Lung (tissue), 12 donors: ENCODE data around the gene LYPD6B. TPM values are rescaled to one million over a fixed set of nuclear protein-coding genes. Genes with fewer than 3 reads are reported as not detected.

Experiments used
- ATAC-seq: fragments of 200-7000 bp; cut with Tn5 transposase; one replicate; pipeline ENCODE4 v1.9.1; 2020; ENCODE audit warnings: moderate number of reproducible peaks; ENCODE audit not compliant: insufficient read depth, low FRiP score
- DNase-seq, 3 donors: peaks; one replicate each; pipeline ENCODE4 v3.0.0-alpha.2; 2013 to 2017
- H3K27ac ChIP-seq, 2 donors: one replicate each; pipeline ENCODE4 v1.5.1; 2013; ENCODE audit warnings: mild to moderate bottlenecking in 2 of 2, moderate library complexity in 2 of 2, control low read depth in 1 of 2, inconsistent platforms in 1 of 2, low read depth in 1 of 2, low read length in 1 of 2
- H3K27me3 ChIP-seq, 3 donors: one replicate each; pipeline ENCODE4 v1.5.1; 2013; ENCODE audit warnings: low read length in 2 of 3; ENCODE audit not compliant: control insufficient read depth in 3 of 3, insufficient read depth in 3 of 3
- H3K36me3 ChIP-seq, 4 donors: one replicate each; pipeline ENCODE4 v1.5.1; 2013; ENCODE audit warnings: low read length in 4 of 4, mild to moderate bottlenecking in 1 of 4, moderate library complexity in 1 of 4; ENCODE audit not compliant: control insufficient read depth in 4 of 4, insufficient read depth in 4 of 4
- H3K4me1 ChIP-seq, 5 donors: one replicate each; pipeline ENCODE4 v1.5.1; 2013; ENCODE audit warnings: low read length in 5 of 5, mild to moderate bottlenecking in 2 of 5, moderate library complexity in 1 of 5; ENCODE audit not compliant: control insufficient read depth in 5 of 5, insufficient read depth in 5 of 5
- H3K4me3 ChIP-seq: one replicate; pipeline ENCODE4 v1.5.1; 2013; ENCODE audit warnings: mild to moderate bottlenecking, control low read depth, moderate library complexity
- H3K9ac ChIP-seq, 2 donors: one replicate each; pipeline ENCODE4 v1.5.1; 2013; ENCODE audit warnings: low read length in 2 of 2, control low read depth in 1 of 2; ENCODE audit not compliant: insufficient read depth in 1 of 2
- H3K9me3 ChIP-seq, 4 donors: one replicate each; pipeline ENCODE4 v1.5.1; 2013; ENCODE audit warnings: low read length in 3 of 4, mild to moderate bottlenecking in 1 of 4, moderate library complexity in 1 of 4; ENCODE audit not compliant: control insufficient read depth in 4 of 4, insufficient read depth in 3 of 4
- CTCF ChIP-seq: IDR thresholded peaks from 2 replicates; pipeline ENCODE4 v1.5.1; 2012; ENCODE audit warnings: mild to moderate bottlenecking; ENCODE audit errors: control extremely low read depth, extremely low read depth
- WGBS, 2 donors: extraction: QIAGEN DNeasy Blood & Tissue Kit; methylation state at CpG; one replicate each; pipeline ENCODE4 v1.1.7; 2013; 5-methylcytosine and 5-hydroxymethylcytosine counted together
- polyA plus RNA-seq, 2 donors: library from polyadenylated mRNA; stranded (reverse); fragments of 200-250 nt; gene quantifications; one replicate each; pipeline ENCODE4 v1.2.1, GENCODE V29; 2013
- total RNA-seq, 2 donors: library from RNA; depleted of rRNA in 1 of 2; stranded (reverse); fragments of >200 nt in 1 of 2; gene quantifications; one replicate each; pipeline ENCODE4 v1.2.1, GENCODE V29; 2014 to 2021
- donor health status: control.
- donor health status: control.
- donor health status: Bipolar disorder and iron deficiency.
- donor health status: healthy.
- donor health status: DM: yes; HTN: yes; CAD: no.

LYPD6B gene
- total and polyA plus RNA-seq, 4 donors: 2.5 to 12.4 (median 3.4) TPM

DNA sequence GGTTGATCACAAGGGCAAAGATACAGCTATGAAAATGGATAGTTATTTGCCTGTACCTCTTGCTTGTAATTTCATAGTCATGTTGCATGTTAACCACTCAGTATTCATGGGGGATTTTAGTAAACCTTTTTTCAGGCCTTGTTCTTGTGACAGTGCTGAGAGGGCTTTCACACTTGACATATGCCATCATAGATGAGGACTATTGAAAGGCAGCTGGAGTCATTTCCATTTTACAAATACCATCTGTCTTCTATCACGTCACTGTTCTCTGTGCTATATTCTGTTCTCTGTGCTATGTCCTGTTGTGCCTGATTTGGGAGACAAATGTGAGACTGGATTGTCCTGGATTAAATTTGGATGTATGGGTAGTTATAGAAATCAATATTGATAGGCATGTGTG is 131.7 kb downstream of the LYPD6B start:
- Histone ChIP-seq H3K36me3 (no peaks in the 10 kb centered on the region), H3K4me1 (peaks cover 0 to 8% (median 2%) of the 10 kb centered on the region in 5 donors), H3K9ac (no peak overlapping the region), H3K27me3 (no peaks in the 10 kb centered on the region), H3K27ac (no peak overlapping the region), H3K4me3 (no peak overlapping the region), H3K9me3 (peaks cover 0 to 2% (median 0%) of the 10 kb centered on the region in 4 donors)
- whole genome bisulfite sequencing, 2 donors: 91 to 95% methylated on average over 1 of the region's 1 CpG
- no peak for DNase-seq
- TF ChIP-seq CTCF: no peak
- ATAC-seq: no peak

GRCh38 chr2:149170911-149171310 is 132.4 kb downstream of the LYPD6B start:
- Histone ChIP-seq H3K27ac (no peak overlapping the region), H3K27me3 (no peaks in the 10 kb centered on the region), H3K36me3 (no peaks in the 10 kb centered on the region), H3K4me1 (peaks cover 0 to 8% (median 2%) of the 10 kb centered on the region in 5 donors), H3K9me3 (peaks cover 0 to 2% (median 0%) of the 10 kb centered on the region in 4 donors), H3K9ac (no peak overlapping the region), H3K4me3 (no peak overlapping the region)
- ATAC-seq (no peak), DNase-seq (no peak)
- 70 to 88% methylated on average over 3 of the region's 3 CpGs for WGBS, 2 donors
- no peak for TF ChIP-seq CTCF

GRCh38 chr2:149173220-149173619 is 134.7 kb downstream of the LYPD6B start:
- no peak overlapping the region for H3K27ac ChIP-seq
- 82 to 88% methylated on average over 3 of the region's 3 CpGs for WGBS, 2 donors
- H3K27me3 ChIP-seq: peaks cover 0 to under 1% (median 0%) of the 10 kb centered on the region in 3 donors
- no peak for TF ChIP-seq CTCF
- DNase-seq: peak; percentile 26 to 93 (median 92)
- H3K9me3 ChIP-seq: peaks cover 0 to 2% (median 0%) of the 10 kb centered on the region in 4 donors
- H3K9ac ChIP-seq: no peak overlapping the region
- no peaks in the 10 kb centered on the region for H3K36me3 ChIP-seq
- ATAC-seq: no peak
- H3K4me3 ChIP-seq: no peak overlapping the region
- H3K4me1 ChIP-seq: peaks cover 0 to 2% (median 0%) of the 10 kb centered on the region in 5 donors

DNA sequence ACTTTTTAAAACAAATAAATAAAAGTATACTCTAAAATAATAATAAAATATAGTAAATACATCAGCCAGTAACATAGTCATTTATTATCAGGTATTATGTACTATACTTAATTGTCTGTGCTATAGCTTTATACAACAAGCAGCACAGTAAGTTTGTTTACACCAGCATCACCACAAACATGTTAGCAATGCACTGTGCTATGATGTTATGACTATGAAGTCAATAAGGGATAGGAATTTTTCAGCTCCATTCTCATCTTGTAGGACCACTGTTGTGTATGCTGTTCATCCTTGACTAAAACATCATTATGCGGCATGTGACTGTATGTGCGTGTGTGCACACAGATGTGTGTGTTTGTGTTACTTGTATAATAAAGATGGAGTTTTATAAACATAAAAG is 137.5 kb downstream of the LYPD6B start:
- H3K27me3 ChIP-seq: peaks cover 0 to 7% (median 0%) of the 10 kb centered on the region in 3 donors
- H3K4me3 ChIP-seq: no peak overlapping the region
- ATAC-seq (no peak), DNase-seq (no peak)
- peaks cover 0 to 2% (median 0%) of the 10 kb centered on the region in 4 donors for H3K9me3 ChIP-seq
- peaks cover 0 to 15% (median 0%) of the 10 kb centered on the region in 5 donors for H3K4me1 ChIP-seq
- TF ChIP-seq CTCF: no peak
- 93 to 95% methylated on average over 2 of the region's 2 CpGs for WGBS, 2 donors
- no peak overlapping the region for H3K9ac ChIP-seq
- H3K36me3 ChIP-seq: no peaks in the 10 kb centered on the region
- H3K27ac ChIP-seq: no peak overlapping the region
